ENCODE results near the gene INAFM1.
"Not testable (repeated sequence)": the region's sequence is repeated elsewhere in the genome, so short reads cannot be mapped to it uniquely, and the experiment has no call there.

Gene INAFM1

DNA sequence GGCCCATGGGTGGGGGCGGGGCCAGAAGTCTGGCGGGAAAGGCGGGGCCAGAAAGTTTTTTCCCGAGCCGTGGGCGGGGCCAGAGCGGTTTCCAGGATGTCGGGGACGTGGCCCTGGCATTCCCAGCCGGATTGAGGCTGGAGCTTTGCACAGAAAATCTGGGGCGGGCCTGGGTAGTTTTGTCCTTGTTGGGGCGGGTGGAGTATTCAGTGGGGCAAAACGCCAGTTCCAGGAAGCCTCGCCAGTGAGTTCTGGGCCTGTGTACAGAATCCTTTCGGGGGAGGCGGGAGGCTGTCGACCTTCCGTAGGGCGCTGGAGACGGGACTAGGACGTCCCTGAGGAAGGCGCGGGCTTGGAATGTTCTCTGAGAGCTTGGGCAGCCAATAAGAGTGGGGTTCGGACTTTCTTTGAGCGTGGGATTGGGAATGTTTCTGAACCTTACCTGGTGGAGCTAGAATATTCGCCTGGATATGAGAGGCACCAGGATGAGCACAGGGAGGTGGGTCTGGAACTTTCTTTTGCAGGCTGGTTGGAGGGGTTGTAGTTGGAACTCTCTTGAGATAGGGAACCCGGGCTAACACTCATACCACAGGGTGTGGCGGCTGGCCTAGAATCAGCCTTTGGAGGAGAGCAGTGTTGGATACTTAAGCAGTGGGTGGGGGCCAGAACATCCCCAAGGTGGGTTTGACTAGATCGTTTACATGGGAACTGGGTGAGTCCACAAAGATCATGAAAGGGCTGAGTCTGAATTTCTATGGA, 17.1 kb upstream of the INAFM1 start:
- no peaks in the 10 kb centered on the region for H3K27me3 Mint-ChIP-seq (ENCODE audit: low read depth)
- H3K4me1 Mint-ChIP-seq, result peaks cover 29% of the 10 kb centered on the region
- peaks cover 41% of the 10 kb centered on the region for H3K36me3 Mint-ChIP-seq (ENCODE audit: low read depth)
- peak overlapping the region; percentile 96 to 97 (median 97) for H3K27ac Mint-ChIP-seq
- TF ChIP-seq, protein P1, sequence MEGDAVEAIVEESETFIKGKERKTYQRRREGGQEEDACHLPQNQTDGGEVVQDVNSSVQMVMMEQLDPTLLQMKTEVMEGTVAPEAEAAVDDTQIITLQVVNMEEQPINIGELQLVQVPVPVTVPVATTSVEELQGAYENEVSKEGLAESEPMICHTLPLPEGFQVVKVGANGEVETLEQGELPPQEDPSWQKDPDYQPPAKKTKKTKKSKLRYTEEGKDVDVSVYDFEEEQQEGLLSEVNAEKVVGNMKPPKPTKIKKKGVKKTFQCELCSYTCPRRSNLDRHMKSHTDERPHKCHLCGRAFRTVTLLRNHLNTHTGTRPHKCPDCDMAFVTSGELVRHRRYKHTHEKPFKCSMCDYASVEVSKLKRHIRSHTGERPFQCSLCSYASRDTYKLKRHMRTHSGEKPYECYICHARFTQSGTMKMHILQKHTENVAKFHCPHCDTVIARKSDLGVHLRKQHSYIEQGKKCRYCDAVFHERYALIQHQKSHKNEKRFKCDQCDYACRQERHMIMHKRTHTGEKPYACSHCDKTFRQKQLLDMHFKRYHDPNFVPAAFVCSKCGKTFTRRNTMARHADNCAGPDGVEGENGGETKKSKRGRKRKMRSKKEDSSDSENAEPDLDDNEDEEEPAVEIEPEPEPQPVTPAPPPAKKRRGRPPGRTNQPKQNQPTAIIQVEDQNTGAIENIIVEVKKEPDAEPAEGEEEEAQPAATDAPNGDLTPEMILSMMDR (IDR thresholded peaks at IDR 0.05; ENCODE audit: unreplicated experiment in 3 of 3), result no peak
- H3K4me3 Mint-ChIP-seq, result peak overlapping the region; percentile 87 to 92 (median 89)
- H3K9me3 Mint-ChIP-seq, result no peaks in the 10 kb centered on the region

GRCh38 chr19:47258434-47258833, 16.3 kb upstream of the INAFM1 start:
- H3K9me3 Mint-ChIP-seq, result no peaks in the 10 kb centered on the region
- TF ChIP-seq, protein P1 (IDR thresholded peaks at IDR 0.05; ENCODE audit: unreplicated experiment in 3 of 3), result no peak
- peak overlapping the region; percentile 87 to 92 (median 89) for H3K4me3 Mint-ChIP-seq
- peak overlapping the region; percentile 86 to 97 (median 96) for H3K27ac Mint-ChIP-seq
- H3K36me3 Mint-ChIP-seq (ENCODE audit: low read depth), result peaks cover 48% of the 10 kb centered on the region
- peaks cover 29% of the 10 kb centered on the region for H3K4me1 Mint-ChIP-seq
- H3K27me3 Mint-ChIP-seq (ENCODE audit: low read depth), result no peaks in the 10 kb centered on the region

DNA sequence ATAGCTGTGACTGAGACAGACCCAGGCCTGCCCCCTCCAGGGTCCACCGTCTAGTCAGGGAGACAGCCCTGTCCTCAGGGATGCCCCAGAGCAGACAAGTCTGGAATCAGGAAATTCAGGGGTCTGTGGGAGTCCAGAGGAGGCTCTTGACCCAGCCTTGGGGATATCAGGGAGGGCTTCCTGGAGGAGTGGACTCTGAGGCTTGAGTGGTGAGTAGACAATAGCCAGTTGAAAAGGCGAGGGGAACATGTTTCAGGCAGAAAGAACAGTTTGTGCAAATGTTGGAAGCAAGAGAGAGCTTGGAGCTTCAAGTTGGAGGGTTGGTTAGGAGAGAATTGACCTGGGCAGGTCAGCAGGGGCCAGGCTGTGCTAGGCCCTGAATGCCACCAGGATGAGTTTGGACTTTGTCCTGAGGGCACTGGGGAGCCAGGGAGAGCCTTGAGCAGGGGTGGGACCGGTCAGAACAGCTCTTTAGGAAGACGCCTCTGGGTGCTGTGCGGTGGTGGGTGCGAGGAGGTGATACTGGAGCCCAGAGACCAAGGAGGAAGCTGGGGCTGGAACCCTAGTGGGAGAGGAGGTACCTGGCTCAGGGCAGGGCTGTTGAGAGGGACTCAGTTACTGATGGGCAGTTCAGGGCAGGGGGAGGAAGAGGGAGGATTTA, 15.7 kb upstream of the INAFM1 start:
- Mint-ChIP-seq H3K4me1 (peaks cover 29% of the 10 kb centered on the region), H3K9me3 (no peaks in the 10 kb centered on the region), H3K36me3 (ENCODE audit: low read depth) (peaks cover 49% of the 10 kb centered on the region), H3K27ac (peak overlapping the region; percentile 86 to 97 (median 96)), H3K27me3 (ENCODE audit: low read depth) (no peaks in the 10 kb centered on the region), H3K4me3 (peak overlapping the region; percentile 72 to 92 (median 87))
- TF ChIP-seq, protein P1 (IDR thresholded peaks at IDR 0.05; ENCODE audit: unreplicated experiment in 3 of 3), result no peak

DNA sequence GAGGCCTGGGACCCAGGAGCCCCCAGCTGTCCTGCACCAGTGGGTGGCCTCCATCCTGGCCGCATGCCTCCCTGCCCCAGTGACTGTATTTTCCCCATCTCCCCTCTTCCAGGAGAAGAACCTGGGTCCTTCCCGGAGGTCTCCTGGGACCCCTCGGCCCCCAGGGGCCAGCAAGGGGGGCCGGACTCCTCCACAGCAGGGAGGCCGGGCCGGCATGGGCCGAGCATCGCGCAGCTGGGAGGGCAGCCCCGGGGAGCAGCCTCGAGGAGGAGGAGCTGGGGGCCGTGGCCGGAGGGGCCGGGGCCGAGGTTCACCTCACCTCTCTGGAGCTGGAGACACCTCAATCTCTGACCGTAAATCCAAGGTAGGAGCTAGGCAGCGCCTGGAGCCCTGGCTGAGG, 14.2 kb upstream of the INAFM1 start:
- Mint-ChIP-seq H3K27ac (peak overlapping the region; percentile 14 to 74 (median 22)), H3K36me3 (ENCODE audit: low read depth) (peaks cover 58% of the 10 kb centered on the region), H3K27me3 (ENCODE audit: low read depth) (no peaks in the 10 kb centered on the region), H3K4me1 (peaks cover 29% of the 10 kb centered on the region), H3K4me3 (peak overlapping the region; percentile 16 to 65 (median 22)), H3K9me3 (no peaks in the 10 kb centered on the region)
- TF ChIP-seq, protein P1 (IDR thresholded peaks at IDR 0.05; ENCODE audit: unreplicated experiment in 3 of 3), result no peak

- Mint-ChIP-seq H3K36me3 (ENCODE audit: low read depth) (peaks cover 71% of the 10 kb centered on the region), H3K4me1 (peaks cover 28% of the 10 kb centered on the region)
- H3K9me3 Mint-ChIP-seq; H3K27ac Mint-ChIP-seq; H3K4me3 Mint-ChIP-seq; H3K27me3 Mint-ChIP-seq (ENCODE audit: low read depth): not testable (repeated sequence)
These were observed 12.5 kb upstream of the INAFM1 start for GRCh38 chr19:47261946-47262793.

DNA sequence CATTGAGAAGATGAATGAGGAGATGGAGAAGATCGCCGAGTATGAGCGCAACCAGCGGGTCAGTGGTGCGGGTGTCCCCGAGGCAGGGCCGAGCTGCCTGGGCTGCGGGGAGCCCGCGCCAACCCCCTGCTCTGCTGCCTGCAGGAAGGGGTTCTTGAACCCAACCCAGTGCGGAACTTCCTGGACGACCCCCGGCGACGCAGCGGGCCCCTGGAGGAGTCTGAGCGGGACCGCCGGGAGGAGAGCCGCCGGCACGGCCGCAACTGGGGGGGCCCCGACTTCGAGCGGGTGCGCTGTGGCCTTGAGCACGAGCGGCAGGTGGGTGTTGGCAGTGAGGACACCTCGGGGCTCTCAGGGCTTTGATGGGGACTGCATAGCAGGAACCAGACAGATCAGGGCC, 10.1 kb upstream of the INAFM1 start:
- TF ChIP-seq, protein P1 (IDR thresholded peaks at IDR 0.05; ENCODE audit: unreplicated experiment in 3 of 3), result no peak
- H3K9me3 Mint-ChIP-seq, result no peaks in the 10 kb centered on the region
- no peaks in the 10 kb centered on the region for H3K27me3 Mint-ChIP-seq (ENCODE audit: low read depth)
- no peak overlapping the region for H3K27ac Mint-ChIP-seq
- peaks cover 65% of the 10 kb centered on the region for H3K36me3 Mint-ChIP-seq (ENCODE audit: low read depth)
- peaks cover 6% of the 10 kb centered on the region for H3K4me1 Mint-ChIP-seq
- no peak overlapping the region for H3K4me3 Mint-ChIP-seq

Data from nephron (organoid).